ENCODE measurements around the gene GAS2. TPM values are rescaled to one million over a fixed set of nuclear protein-coding genes. Genes with fewer than 3 reads are reported as not detected.

GAS2 gene
- total and polyA plus RNA-seq, 9 of the 15 experiments (the other 6 are each of a cell fraction or from before 2014, with no cell fraction given): 0.77 to 1.9 (median 1.1) TPM

GRCh38 chr11:22624742-22625447, 41.5 kb upstream of the GAS2 start (continued):
- TF ChIP-seq, protein P1, sequence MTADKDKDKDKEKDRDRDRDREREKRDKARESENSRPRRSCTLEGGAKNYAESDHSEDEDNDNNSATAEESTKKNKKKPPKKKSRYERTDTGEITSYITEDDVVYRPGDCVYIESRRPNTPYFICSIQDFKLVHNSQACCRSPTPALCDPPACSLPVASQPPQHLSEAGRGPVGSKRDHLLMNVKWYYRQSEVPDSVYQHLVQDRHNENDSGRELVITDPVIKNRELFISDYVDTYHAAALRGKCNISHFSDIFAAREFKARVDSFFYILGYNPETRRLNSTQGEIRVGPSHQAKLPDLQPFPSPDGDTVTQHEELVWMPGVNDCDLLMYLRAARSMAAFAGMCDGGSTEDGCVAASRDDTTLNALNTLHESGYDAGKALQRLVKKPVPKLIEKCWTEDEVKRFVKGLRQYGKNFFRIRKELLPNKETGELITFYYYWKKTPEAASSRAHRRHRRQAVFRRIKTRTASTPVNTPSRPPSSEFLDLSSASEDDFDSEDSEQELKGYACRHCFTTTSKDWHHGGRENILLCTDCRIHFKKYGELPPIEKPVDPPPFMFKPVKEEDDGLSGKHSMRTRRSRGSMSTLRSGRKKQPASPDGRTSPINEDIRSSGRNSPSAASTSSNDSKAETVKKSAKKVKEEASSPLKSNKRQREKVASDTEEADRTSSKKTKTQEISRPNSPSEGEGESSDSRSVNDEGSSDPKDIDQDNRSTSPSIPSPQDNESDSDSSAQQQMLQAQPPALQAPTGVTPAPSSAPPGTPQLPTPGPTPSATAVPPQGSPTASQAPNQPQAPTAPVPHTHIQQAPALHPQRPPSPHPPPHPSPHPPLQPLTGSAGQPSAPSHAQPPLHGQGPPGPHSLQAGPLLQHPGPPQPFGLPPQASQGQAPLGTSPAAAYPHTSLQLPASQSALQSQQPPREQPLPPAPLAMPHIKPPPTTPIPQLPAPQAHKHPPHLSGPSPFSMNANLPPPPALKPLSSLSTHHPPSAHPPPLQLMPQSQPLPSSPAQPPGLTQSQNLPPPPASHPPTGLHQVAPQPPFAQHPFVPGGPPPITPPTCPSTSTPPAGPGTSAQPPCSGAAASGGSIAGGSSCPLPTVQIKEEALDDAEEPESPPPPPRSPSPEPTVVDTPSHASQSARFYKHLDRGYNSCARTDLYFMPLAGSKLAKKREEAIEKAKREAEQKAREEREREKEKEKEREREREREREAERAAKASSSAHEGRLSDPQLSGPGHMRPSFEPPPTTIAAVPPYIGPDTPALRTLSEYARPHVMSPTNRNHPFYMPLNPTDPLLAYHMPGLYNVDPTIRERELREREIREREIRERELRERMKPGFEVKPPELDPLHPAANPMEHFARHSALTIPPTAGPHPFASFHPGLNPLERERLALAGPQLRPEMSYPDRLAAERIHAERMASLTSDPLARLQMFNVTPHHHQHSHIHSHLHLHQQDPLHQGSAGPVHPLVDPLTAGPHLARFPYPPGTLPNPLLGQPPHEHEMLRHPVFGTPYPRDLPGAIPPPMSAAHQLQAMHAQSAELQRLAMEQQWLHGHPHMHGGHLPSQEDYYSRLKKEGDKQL (CRISPR knock-in tag; IDR thresholded peaks at IDR 0.05; ENCODE audit: borderline replicate concordance): no peak
- TF ChIP-seq BRD9 (IDR thresholded peaks at IDR 0.05; ENCODE audit: low read depth, partially characterized antibody) (no peak), FOXP1 (CRISPR knock-in tag; IDR thresholded peaks at IDR 0.05) (no peak), MCM7 (IDR thresholded peaks at IDR 0.05) (no peak), PHF8 (IDR thresholded peaks at IDR 0.05; ENCODE audit: borderline replicate concordance, low read length) (no peak), ZNF583 (CRISPR knock-in tag; IDR thresholded peaks at IDR 0.05) (no peak), ARID2 (IDR thresholded peaks at IDR 0.05) (no peak), ZNF445 (CRISPR knock-in tag; IDR thresholded peaks at IDR 0.05; ENCODE audit: low read depth) (no peak), NCOA1 (IDR thresholded peaks at IDR 0.05; ENCODE audit: low read depth) (no peak), MIER1 (IDR thresholded peaks at IDR 0.05; ENCODE audit: low read depth) (no peak), CREBBP (IDR thresholded peaks at IDR 0.05; ENCODE audit: low read depth, low read length) (no peak), ZNF695 (CRISPR knock-in tag; IDR thresholded peaks at IDR 0.05) (no peak), PPARD (CRISPR knock-in tag; IDR thresholded peaks at IDR 0.05) (no peak), HMG20A (CRISPR knock-in tag; conservative IDR thresholded peaks at IDR 0.05) (no peak), XRCC3 (IDR thresholded peaks at IDR 0.05) (no peak), ZNF584 (CRISPR knock-in tag; IDR thresholded peaks at IDR 0.05; ENCODE audit: low read depth) (no peak), STAT5B (CRISPR knock-in tag; IDR thresholded peaks at IDR 0.05) (no peak), C11orf30 (IDR thresholded peaks at IDR 0.05; ENCODE audit: low read depth) (no peak), ELF1 (tag; IDR thresholded peaks at IDR 0.05) (no peak)
- TF ChIP-seq, protein P2, sequence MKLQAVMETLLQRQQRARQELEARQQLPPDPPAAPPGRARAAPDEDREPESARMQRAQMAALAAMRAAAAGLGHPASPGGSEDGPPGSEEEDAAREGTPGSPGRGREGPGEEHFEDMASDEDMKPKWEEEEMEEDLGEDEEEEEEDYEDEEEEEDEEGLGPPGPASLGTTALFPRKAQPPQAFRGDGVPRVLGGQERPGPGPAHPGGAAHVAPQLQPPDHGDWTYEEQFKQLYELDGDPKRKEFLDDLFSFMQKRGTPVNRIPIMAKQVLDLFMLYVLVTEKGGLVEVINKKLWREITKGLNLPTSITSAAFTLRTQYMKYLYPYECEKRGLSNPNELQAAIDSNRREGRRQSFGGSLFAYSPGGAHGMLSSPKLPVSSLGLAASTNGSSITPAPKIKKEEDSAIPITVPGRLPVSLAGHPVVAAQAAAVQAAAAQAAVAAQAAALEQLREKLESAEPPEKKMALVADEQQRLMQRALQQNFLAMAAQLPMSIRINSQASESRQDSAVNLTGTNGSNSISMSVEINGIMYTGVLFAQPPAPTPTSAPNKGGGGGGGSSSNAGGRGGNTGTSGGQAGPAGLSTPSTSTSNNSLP (IDR thresholded peaks at IDR 0.05; ENCODE audit: borderline replicate concordance, low read depth, low read length): no peak
- TF ChIP-seq, protein P3, sequence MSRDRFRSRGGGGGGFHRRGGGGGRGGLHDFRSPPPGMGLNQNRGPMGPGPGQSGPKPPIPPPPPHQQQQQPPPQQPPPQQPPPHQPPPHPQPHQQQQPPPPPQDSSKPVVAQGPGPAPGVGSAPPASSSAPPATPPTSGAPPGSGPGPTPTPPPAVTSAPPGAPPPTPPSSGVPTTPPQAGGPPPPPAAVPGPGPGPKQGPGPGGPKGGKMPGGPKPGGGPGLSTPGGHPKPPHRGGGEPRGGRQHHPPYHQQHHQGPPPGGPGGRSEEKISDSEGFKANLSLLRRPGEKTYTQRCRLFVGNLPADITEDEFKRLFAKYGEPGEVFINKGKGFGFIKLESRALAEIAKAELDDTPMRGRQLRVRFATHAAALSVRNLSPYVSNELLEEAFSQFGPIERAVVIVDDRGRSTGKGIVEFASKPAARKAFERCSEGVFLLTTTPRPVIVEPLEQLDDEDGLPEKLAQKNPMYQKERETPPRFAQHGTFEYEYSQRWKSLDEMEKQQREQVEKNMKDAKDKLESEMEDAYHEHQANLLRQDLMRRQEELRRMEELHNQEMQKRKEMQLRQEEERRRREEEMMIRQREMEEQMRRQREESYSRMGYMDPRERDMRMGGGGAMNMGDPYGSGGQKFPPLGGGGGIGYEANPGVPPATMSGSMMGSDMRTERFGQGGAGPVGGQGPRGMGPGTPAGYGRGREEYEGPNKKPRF (IDR thresholded peaks at IDR 0.05; ENCODE audit: low read depth, low read length): no peak

Measured in K562 (cell line).